Activated CD4-positive, alpha-beta memory T cell treated with anti-CD3 and anti-CD28 coated beads for 36 hours (primary cell): ENCODE results near the gene GGT5. TPM values are rescaled to one million over a fixed set of nuclear protein-coding genes. Genes with fewer than 3 reads are reported as not detected.
A peak's percentile ranks its signal among the peaks of the same experiment; 100 is the strongest.
"Not testable (repeated sequence)": the region's sequence is repeated elsewhere in the genome, so short reads cannot be mapped to it uniquely, and the experiment has no call there.

Experiments
- CTCF ChIA-PET: fragments of 350-600 bp; sonication (Branson Sonifier 250); formaldehyde crosslinking; loops from one replicate; lab custom pipeline; 2021; ENCODE audit warnings: antibody characterized with exemption, inconsistent platforms; lab: Charles Lee
- POLR2A ChIA-PET: fragments of 350-600 bp; sonication (Branson Sonifier 250); formaldehyde crosslinking; loops from one replicate; lab custom pipeline; 2021; ENCODE audit warnings: antibody characterized with exemption; lab: Charles Lee
- DNase-seq: peaks from one replicate; pipeline ENCODE4 v3.0.0-alpha.2; 2020
- H3K27ac Mint-ChIP-seq: one replicate; pipeline ENCODE4 v1.8.0; 2021; ENCODE audit warnings: mixed read lengths
- H3K27me3 Mint-ChIP-seq: one replicate; pipeline ENCODE4 v1.8.0; 2021; ENCODE audit warnings: mixed read lengths
- H3K36me3 Mint-ChIP-seq: one replicate; pipeline ENCODE4 v1.8.0; 2021; ENCODE audit warnings: mixed read lengths
- H3K4me1 Mint-ChIP-seq: one replicate; pipeline ENCODE4 v1.8.0; 2021; ENCODE audit warnings: low read depth, mixed read lengths
- H3K4me3 Mint-ChIP-seq: one replicate; pipeline ENCODE4 v1.8.0; 2021; ENCODE audit warnings: mild to moderate bottlenecking, mixed read lengths
- H3K9me3 Mint-ChIP-seq: one replicate; pipeline ENCODE4 v1.8.0; 2021; ENCODE audit warnings: mixed read lengths
- intact Hi-C: fragments of 100-400 bp; cut with micrococcal nuclease; formaldehyde crosslinking; loops from one replicate; pipeline ENCODE4 v1.15.1; 2023
- total RNA-seq, 2 experiments: library from RNA; stranded (reverse); gene quantifications; one replicate each; pipeline ENCODE4 v1.2.3, GENCODE V29; 2021

The GGT5 gene, protein sequence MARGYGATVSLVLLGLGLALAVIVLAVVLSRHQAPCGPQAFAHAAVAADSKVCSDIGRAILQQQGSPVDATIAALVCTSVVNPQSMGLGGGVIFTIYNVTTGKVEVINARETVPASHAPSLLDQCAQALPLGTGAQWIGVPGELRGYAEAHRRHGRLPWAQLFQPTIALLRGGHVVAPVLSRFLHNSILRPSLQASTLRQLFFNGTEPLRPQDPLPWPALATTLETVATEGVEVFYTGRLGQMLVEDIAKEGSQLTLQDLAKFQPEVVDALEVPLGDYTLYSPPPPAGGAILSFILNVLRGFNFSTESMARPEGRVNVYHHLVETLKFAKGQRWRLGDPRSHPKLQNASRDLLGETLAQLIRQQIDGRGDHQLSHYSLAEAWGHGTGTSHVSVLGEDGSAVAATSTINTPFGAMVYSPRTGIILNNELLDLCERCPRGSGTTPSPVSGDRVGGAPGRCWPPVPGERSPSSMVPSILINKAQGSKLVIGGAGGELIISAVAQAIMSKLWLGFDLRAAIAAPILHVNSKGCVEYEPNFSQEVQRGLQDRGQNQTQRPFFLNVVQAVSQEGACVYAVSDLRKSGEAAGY
- total RNA-seq, result not detected

DNA sequence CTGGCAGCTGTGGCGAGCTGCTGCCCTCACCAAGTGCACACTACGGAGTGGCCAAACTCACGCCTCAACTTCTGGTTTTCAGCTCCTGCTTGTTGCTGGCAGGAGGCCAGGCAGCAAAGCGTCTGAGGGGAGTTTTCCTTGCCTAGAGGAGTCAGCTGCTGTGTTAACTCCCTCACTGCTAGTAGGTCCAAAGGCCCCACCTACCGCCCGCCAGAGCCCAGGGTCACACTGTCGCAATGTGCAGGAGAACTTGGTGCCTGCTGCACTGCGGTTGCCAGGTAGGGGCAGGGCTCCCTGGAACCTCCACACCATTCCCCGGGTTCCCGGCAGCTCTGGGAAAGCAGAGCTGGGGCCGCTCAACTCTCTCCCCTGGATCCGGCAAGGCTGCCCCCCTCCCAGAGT lies at the start of gene GGT5:
Gene GGT5 (minus strand): TSS at position 53 of the 402 bp plus-strand sequence. CDS start 357 bp downstream, outside the sequence.
- H3K9me3 Mint-ChIP-seq, H3K27me3 Mint-ChIP-seq, intact Hi-C loops, POLR2A ChIA-PET, H3K36me3 Mint-ChIP-seq, H3K4me3 Mint-ChIP-seq, DNase-seq: not testable (repeated sequence)
- peaks cover 29% of the 10 kb centered on the region for H3K4me1 Mint-ChIP-seq
- peak within 1 kb of the TSS; percentile 5 for H3K27ac Mint-ChIP-seq
- CTCF ChIA-PET, result interaction anchor here (1.3 kb wide), 1 partner anchor 55 kb away, joined by 3 read pairs; no protein-coding TSS in a partner anchor

DNA sequence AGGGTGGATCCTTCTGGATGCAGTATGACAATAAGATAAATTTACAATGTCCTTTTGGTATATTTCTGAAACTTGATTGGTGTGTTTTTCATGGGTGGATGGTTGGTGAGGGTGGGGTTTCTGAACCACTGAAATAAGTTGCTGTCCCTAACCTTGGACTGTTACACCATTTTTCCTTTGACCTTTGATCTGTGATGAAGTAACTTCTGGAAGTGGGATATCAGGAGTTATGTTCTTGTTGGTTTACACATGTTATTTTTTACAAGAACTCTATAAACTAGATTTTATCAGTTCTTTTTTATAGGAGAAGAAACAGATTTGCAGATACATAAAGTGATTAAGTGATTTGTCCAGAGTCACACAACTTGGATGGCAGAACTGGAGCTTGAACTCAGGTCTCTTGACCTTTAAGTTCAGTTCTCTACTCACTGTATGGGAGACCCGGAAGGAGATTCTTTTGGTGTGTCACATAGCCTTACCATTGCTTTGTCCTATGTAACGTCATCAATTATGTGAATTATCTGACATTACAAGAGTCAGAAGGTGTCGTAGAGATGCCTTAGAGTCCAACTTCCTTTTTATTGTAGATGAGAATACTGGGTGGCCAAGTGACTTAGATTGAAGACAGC lies 47.4 kb upstream of the GGT5 start:
- H3K27ac Mint-ChIP-seq, H3K27me3 Mint-ChIP-seq, intact Hi-C loops, POLR2A ChIA-PET, H3K4me3 Mint-ChIP-seq, DNase-seq, H3K36me3 Mint-ChIP-seq, H3K9me3 Mint-ChIP-seq, CTCF ChIA-PET: not testable (repeated sequence)
- peaks cover 14% of the 10 kb centered on the region for H3K4me1 Mint-ChIP-seq

DNA sequence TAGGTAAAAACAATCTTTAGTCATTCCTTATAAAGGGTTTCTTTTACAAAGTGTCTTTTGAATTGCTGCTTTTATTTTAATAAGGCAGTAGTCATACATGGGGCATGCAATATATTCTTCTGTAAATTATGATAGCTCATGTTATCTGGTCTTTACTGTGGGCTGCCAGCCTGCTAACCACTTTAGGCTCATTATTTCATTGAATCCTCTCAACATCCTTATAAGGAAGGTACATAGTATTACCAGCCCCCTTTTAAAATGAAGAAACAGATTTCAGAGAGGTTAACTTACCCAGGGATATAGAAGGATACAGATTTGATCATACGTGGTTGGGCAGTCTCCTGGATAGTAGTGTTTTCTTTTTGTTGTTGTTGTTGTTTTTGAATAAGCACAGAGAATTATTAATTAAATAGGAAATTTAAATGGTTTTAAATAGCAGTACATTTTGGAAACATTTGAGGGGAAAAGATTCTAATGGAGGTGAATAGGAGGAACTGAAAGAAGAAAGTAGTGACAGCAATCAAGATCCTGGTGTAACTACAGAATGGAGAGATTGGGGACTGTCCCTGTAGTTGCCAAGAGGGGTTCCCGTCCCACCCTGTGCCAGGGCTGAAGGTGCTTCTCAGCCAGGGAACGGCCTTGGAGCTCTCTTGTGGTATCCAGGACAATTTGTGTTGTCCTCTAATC lies 46.8 kb upstream of the GGT5 start:
- Mint-ChIP-seq H3K4me3 (no peak overlapping the region), H3K36me3 (peaks cover 3% of the 10 kb centered on the region), H3K9me3 (no peaks in the 10 kb centered on the region), H3K27me3 (no peaks in the 10 kb centered on the region), H3K4me1 (peaks cover 14% of the 10 kb centered on the region), H3K27ac (no peak overlapping the region)
- intact Hi-C loops, result no loop called here
- CTCF ChIA-PET, result no interaction called here
- POLR2A ChIA-PET, result no interaction called here
- DNase-seq, result no peak

DNA sequence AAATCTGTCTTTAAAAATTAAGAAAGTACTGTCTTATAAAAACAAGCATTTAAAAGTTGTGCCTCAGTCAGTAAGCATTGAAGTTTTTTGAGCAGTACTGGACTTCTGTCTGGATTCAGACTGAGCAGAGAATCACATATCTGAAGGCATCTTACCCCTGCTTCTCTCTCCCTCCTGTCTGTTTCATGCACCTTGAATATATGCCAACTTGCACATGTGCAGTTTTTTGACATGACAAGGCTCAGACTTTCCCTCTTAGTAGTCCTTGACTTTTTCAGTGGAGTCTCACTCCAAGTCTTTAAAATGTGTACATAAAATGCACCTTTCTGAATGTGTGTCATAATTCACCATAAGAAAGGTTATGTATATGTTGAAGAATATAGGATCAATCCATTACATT lies 45.6 kb upstream of the GGT5 start:
- Mint-ChIP-seq H3K27ac (no peak overlapping the region), H3K4me1 (peaks cover 21% of the 10 kb centered on the region), H3K4me3 (no peak overlapping the region), H3K27me3 (no peaks in the 10 kb centered on the region), H3K9me3 (no peaks in the 10 kb centered on the region), H3K36me3 (peaks cover 3% of the 10 kb centered on the region)
- DNase-seq, result no peak
- POLR2A ChIA-PET, result no interaction called here
- intact Hi-C loops, result no loop called here
- CTCF ChIA-PET, result no interaction called here

DNA sequence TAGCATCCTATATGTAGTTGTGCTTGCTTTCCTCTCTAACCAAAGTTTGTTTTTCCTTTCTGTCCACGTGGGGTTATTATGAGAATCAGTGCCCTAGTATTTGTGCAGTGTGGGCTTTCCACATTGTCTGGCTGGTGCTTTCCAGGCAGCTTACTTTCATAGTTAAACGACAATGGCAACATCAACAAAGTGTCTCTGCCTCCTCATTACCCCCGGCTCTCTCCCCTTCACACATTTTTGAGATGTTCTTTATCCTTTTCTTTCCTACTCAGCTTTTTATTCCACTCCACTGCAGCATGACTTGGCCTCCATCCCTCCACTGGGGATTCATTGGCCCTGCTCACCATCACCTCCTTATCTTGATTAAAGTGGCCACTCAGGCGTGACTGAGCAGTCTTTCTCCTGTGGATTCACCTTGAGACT lies 44.9 kb upstream of the GGT5 start:
- Mint-ChIP-seq H3K36me3 (peaks cover 3% of the 10 kb centered on the region), H3K27me3 (no peaks in the 10 kb centered on the region), H3K27ac (no peak overlapping the region), H3K9me3 (no peaks in the 10 kb centered on the region), H3K4me1 (peaks cover 28% of the 10 kb centered on the region), H3K4me3 (no peak overlapping the region)
- CTCF ChIA-PET, result no interaction called here
- intact Hi-C loops, result no loop called here
- POLR2A ChIA-PET, result no interaction called here
- no peak for DNase-seq

DNA sequence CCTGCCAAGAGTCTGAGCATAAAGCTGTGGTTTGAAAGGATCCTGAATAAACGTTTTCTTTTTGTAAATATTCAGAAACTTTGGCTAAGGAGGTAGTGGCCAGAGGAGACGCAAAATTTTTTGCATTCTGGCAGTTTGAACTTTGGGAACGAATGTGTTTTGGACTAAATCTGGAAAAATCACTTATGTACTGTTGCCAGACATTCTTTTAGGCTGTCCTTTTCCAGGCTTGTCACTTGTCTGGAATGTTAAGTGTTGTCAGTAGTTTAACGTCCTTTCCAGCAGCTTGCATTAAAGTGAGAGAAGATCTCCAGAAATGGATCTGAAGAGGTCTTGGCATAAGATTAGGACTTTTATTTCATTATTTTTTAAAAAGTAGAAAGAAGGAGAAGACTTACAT lies 44.2 kb upstream of the GGT5 start:
- ChIA-PET CTCF (no interaction called here), POLR2A (no interaction called here)
- H3K27ac Mint-ChIP-seq, result no peak overlapping the region
- no peak overlapping the region for H3K4me3 Mint-ChIP-seq
- peaks cover 3% of the 10 kb centered on the region for H3K36me3 Mint-ChIP-seq
- H3K27me3 Mint-ChIP-seq, result no peaks in the 10 kb centered on the region
- H3K4me1 Mint-ChIP-seq, result peaks cover 32% of the 10 kb centered on the region
- no peak for DNase-seq
- intact Hi-C loops, result no loop called here
- no peaks in the 10 kb centered on the region for H3K9me3 Mint-ChIP-seq

DNA sequence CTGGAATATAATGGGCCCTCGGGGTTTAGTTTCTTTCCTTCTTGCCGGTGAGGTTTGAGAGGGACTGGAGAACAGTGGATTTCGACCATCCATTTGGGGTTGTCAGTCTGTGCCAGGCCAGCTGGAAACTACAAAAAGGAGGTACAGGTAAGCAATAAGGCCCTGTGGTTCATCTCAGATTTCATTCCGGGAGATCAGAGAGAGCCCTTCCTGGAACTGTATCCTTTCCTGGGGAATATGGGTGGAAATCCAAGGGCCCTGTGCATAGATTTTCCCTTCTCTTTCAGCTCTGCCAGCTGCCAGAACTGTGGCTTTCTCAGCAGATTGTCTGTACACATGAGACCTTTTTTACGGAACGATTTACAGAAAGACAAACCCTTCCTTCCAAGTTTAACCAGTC lies 42.9 kb upstream of the GGT5 start:
- H3K27ac Mint-ChIP-seq, intact Hi-C loops, DNase-seq, H3K4me3 Mint-ChIP-seq, POLR2A ChIA-PET, H3K36me3 Mint-ChIP-seq, CTCF ChIA-PET, H3K9me3 Mint-ChIP-seq, H3K27me3 Mint-ChIP-seq: not testable (repeated sequence)
- peaks cover 36% of the 10 kb centered on the region for H3K4me1 Mint-ChIP-seq

DNA sequence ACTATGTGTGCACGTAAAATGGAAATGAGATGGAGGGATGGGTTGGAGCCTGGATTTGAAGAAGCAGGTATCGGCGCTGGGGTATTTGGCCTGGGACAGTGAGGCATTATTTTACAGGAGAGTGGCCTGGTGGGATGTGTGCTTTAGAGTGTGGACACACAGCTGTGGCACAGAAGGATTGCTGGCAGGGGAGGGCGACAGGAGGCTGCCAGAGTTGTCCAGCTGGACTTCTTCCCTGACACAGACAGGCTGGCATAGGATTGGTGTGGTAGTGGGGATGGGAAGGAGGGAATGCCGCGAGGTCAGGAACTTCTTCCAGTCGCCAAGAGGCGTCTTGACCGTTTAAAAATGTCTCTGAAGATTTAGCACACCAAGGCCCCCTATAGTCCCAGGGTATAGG lies 42.3 kb upstream of the GGT5 start:
- H3K4me1 Mint-ChIP-seq, result peaks cover 39% of the 10 kb centered on the region
- CTCF ChIA-PET, H3K36me3 Mint-ChIP-seq, H3K4me3 Mint-ChIP-seq, H3K9me3 Mint-ChIP-seq, POLR2A ChIA-PET, H3K27me3 Mint-ChIP-seq, H3K27ac Mint-ChIP-seq, DNase-seq, intact Hi-C loops: not testable (repeated sequence)

DNA sequence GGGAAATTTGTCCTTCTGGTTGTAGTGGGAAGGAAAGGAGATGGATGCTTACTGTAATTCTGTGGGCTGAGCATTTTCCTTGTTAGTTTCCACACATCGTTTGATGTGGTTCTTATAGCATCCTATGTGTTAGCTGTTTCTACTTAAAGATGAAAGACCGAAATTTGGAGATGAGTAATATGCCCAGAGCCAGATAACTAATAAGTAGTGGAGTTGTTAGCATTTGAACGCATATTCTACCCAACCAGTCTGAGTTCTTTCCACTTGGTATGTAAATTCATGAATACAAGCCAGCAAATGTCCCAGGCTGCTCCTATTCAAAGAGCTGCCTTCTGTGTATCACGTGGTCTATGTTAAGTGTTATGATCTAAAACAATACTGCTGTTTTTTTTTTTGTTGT lies 40.4 kb upstream of the GGT5 start:
- ChIA-PET POLR2A (interaction anchor here (1.0 to 2.8 kb wide), 4 partner anchors 14 to 201 kb away, joined by 3 to 15 read pairs (median 4); partner anchors contain the start of gene SPECC1L), CTCF (interaction anchor here (1.0 to 2.4 kb wide), 3 partner anchors 13 to 97 kb away, joined by 3 to 14 read pairs (median 4); partner anchors contain the start of gene SPECC1L)
- H3K27ac Mint-ChIP-seq, result peak overlapping the region; percentile 53
- peaks cover 46% of the 10 kb centered on the region for H3K4me1 Mint-ChIP-seq
- peaks cover 3% of the 10 kb centered on the region for H3K36me3 Mint-ChIP-seq
- DNase-seq, result no peak
- intact Hi-C loops, result loop anchor here (1.0 to 2.0 kb wide), 3 partner anchors 12 to 202 kb away; no protein-coding TSS in a partner anchor
- H3K4me3 Mint-ChIP-seq, result no peak overlapping the region
- no peaks in the 10 kb centered on the region for H3K9me3 Mint-ChIP-seq
- H3K27me3 Mint-ChIP-seq, result no peaks in the 10 kb centered on the region

DNA sequence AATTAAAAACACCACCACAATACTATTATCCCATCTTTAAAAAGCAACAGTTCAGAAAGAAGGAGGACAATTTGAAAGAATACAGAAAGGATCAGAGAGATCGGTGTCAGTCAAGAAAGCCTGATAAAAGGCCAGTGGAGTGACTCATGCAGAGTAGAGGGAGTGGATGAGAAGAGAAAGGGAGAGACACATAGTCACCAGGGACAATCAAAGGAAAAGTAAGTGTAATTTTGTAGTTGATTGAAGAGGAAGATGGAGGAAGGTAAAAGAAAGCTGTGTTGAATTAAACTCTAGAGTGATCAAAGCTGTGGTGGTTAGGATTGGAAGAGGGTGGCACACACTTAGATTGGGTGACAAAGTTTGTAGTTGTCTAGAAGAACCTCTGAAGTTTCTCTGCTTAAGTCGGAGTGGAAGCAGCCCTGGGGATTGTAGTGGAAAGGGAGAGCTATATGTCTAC lies 39.9 kb upstream of the GGT5 start:
- Mint-ChIP-seq H3K4me1 (peaks cover 43% of the 10 kb centered on the region), H3K9me3 (no peaks in the 10 kb centered on the region), H3K4me3 (peak overlapping the region; percentile 2), H3K36me3 (peaks cover 3% of the 10 kb centered on the region), H3K27me3 (no peaks in the 10 kb centered on the region), H3K27ac (peak overlapping the region; percentile 53)
- POLR2A ChIA-PET, result interaction anchor here (1.0 to 2.8 kb wide), 4 partner anchors 13 to 202 kb away, joined by 3 to 15 read pairs (median 4); partner anchors contain the start of gene SPECC1L
- intact Hi-C loops, result loop anchor here (1.0 to 2.0 kb wide), 3 partner anchors 11 to 202 kb away; no protein-coding TSS in a partner anchor
- no peak for DNase-seq
- CTCF ChIA-PET, result interaction anchor here (1.0 to 2.4 kb wide), 3 partner anchors 13 to 97 kb away, joined by 3 to 14 read pairs (median 4); partner anchors contain the start of gene SPECC1L

DNA sequence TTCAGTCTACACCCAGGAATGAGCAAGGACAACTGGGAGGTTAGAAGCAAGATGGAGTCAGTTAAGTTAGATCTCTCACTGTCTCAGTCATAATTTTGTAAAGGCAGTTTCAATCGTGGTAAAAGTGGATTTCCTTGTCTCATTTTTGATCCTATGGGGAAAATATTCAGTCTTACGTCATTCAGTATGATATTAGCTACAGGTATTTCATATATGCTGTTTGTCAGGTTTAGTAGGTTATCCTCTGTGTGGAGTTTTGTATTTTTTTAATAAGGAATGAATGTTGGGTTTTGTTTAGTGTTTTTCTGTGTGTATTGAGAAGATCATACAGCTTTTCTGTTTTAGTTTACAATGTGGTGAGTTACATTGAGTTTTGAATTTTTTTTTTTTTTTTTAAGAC lies 37.5 kb upstream of the GGT5 start:
- peaks cover 49% of the 10 kb centered on the region for H3K4me1 Mint-ChIP-seq
- no peaks in the 10 kb centered on the region for H3K9me3 Mint-ChIP-seq
- POLR2A ChIA-PET, result interaction anchor here (0.7 kb wide), 1 partner anchor 204 kb away, joined by 3 read pairs; no protein-coding TSS in a partner anchor
- intact Hi-C loops, result no loop called here
- no peak overlapping the region for H3K27ac Mint-ChIP-seq
- H3K4me3 Mint-ChIP-seq, result no peak overlapping the region
- CTCF ChIA-PET, result no interaction called here
- peaks cover 2% of the 10 kb centered on the region for H3K36me3 Mint-ChIP-seq
- DNase-seq, result no peak
- H3K27me3 Mint-ChIP-seq, result no peaks in the 10 kb centered on the region
